Stomach (tissue), 4 donors: ENCODE data around the gene KMT2E.

Experiments used
- EP300 ChIP-seq: sonication (generic); formaldehyde crosslinking; IDR thresholded peaks from one replicate; pipeline ENCODE4 v1.6.1; 2017; ENCODE audit warnings: antibody characterized with exemption
- POLR2AphosphoS5 ChIP-seq, 3 donors: sonication (generic); formaldehyde crosslinking; IDR thresholded peaks; one replicate each; pipeline ENCODE4 v1.6.1; 2016; ENCODE audit warnings: antibody characterized with exemption in 3 of 3
- TF ChIP-seq, protein P1 (sequence below), 7 experiments: fragments of 450-650 bp in 4 of 7; fragments of 200-600 bp in 3 of 7; sonication (generic) in 3 of 7; IDR thresholded peaks; one replicate each; pipeline ENCODE4 v1.5.1; 2016 to 2019; ENCODE audit warnings: antibody characterized with exemption in 7 of 7, control low read depth in 2 of 7, mild to moderate bottlenecking in 1 of 7

DNA sequence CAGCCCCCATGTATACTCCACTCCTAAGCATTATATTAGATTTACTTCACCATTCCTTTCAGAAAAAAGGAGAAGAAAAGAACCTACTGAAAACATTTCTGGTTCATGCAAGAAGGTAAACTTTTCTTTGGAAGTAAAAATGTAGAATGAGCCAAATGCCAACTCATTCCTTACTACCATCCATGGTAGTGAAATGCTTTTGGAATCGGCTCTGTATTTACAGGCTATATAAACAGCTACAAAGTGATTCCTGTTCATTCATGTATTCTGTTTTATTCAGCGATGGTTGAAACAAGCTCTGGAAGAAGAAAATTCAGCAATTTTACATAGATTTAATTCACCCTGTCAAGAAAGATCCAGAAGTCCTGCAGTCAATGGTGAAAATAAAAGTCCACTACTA lies 91.6 kb downstream of the KMT2E start:
- TF ChIP-seq, protein P1, sequence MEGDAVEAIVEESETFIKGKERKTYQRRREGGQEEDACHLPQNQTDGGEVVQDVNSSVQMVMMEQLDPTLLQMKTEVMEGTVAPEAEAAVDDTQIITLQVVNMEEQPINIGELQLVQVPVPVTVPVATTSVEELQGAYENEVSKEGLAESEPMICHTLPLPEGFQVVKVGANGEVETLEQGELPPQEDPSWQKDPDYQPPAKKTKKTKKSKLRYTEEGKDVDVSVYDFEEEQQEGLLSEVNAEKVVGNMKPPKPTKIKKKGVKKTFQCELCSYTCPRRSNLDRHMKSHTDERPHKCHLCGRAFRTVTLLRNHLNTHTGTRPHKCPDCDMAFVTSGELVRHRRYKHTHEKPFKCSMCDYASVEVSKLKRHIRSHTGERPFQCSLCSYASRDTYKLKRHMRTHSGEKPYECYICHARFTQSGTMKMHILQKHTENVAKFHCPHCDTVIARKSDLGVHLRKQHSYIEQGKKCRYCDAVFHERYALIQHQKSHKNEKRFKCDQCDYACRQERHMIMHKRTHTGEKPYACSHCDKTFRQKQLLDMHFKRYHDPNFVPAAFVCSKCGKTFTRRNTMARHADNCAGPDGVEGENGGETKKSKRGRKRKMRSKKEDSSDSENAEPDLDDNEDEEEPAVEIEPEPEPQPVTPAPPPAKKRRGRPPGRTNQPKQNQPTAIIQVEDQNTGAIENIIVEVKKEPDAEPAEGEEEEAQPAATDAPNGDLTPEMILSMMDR (IDR thresholded peaks at IDR 0.05) = no peak
- no peak for TF ChIP-seq POLR2AphosphoS5 (IDR thresholded peaks at IDR 0.05)
- no peak for TF ChIP-seq EP300
